GM18505 (cell line): ENCODE results near the gene FAM53B.

Experiments used
- ATAC-seq: cut with Tn5 transposase; IDR thresholded peaks from one replicate; pipeline ENCODE4 v1.9.1; 2021; ENCODE audit not compliant: unreplicated experiment
- POLR2A ChIP-seq: IDR thresholded peaks from 4 replicates; pipeline ENCODE4 v1.6.1; 2011; ENCODE audit warnings: borderline replicate concordance; ENCODE audit not compliant: insufficient read depth, insufficient read length; ENCODE audit errors: extremely low read depth

FAM53B gene

DNA sequence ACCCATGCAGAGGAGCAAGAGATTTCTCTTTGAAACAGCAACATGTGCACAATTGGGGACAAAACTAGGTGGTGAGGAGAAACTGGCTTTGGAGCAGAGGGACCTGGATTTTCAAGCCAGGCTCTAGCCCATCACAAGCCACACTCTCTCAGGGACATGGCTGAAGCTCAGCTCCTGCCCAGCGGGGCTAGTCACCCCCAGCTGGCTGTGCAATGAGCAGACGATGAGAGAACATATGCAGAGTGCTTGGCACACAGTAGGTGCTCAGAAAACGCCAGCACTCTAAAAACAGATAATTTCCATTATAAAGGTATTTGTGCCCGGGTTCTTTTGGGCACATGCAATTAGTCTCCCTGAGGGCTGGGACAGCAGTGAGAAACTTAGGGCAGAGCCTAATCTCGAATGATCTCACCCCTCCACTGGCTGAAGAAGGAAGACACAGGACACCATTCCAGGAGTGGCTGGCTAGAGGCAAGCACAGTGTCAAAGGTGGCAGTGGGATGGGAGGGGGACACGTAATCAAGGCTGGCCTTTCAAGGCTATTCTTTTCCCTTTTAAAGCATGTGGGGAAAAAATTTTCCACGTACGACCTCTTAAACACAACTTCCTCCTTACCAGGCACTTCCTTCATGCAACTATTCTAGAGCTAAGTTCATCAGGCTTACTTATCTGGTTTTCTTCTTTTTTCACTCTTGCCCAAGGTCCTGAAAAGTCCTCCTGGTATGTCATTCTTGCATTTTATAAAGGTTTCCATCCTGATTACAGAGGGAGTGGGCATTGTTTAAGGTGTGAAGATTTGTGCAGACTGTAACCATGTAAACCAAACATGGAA lies 15.1 kb downstream of the FAM53B start:
- no peak for ATAC-seq
- TF ChIP-seq POLR2A, result no peak

DNA sequence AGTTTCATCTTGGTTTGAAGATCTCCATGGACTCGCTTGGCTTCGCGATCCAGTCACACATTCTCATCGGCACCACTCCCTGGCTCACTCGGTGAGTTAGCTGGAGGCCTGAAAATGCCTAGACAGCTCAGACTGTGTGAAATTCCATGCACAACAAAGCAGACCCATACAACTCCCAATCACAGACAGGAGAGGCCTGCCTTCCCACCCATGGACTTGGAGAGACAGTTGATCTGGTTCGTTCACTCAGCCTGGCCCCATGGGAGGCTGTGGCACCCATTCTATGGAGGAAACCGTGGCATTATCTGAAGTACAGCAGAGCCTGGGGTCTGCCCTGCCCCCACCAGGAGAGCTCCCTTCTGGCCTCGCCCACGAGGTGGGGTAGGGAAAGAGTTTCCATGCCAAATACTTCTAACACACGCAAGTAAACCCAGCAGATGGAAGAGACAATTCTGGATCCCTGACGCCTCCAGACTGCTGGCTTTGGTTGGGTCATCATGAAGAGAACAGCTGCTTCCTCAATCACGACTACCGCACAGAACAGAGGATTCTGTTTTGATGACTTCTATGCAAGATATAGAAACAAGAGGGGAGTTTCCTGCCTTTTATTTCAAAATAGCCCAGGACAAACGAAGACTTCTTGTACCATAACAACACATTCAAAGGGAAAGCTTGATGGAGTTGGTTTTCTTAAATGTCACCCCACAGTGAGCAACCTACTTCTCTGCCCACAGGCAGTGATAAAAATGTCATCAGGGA lies 15.9 kb downstream of the FAM53B start:
- TF ChIP-seq POLR2A, result no peak

DNA sequence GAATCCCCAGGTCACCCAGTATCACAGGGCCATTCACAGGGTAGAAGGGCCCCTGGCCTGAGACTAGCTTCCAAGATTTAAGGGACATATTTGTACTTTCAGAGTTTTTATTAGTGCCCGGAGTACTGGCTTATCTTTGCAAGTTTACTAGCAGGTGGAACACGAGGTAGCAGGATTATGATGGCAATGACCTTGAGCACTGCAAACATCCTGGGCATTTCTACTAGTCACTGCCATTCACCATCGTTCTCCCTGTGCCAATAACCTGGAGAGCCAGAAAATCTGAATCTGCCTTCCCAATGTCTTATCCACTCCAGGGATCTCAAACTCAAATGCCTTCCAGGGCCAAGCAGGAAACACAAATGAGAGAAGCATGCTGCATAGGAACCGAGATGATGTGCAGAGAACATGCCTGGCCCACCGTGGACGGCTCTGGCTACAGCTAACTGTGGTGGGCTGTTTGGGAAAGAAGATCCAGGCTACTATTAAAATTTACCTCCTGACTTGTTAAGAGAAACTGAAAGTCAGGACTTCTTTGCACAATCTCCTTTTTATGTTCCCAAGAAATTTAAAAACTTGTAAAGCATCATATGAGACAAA lies 16.7 kb downstream of the FAM53B start:
- ATAC-seq, result no peak
- no peak for TF ChIP-seq POLR2A

More for the DNA sequence above, 15.9 kb downstream of the FAM53B start:
- ATAC-seq, result no peak

DNA sequence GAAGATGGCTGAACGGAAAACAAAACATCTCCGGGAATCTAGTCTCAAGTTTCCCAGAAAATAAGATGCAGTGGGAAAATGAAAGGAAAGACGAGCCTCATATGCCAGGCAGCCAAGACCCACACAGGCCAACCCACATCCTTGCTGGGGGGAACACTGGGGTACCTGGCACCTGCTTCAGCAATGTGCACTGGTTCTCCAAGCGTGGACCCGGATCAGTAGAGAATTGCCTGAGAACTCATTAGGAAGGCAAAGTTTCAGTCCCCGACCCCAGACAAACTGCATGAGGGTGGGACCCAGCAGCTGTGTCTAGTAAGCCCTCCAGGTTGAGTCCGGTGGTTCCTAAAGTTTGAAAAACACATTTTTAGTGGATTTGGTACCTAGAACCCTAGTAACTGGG lies 18.4 kb downstream of the FAM53B start:
- TF ChIP-seq POLR2A, result no peak
- no peak for ATAC-seq

DNA sequence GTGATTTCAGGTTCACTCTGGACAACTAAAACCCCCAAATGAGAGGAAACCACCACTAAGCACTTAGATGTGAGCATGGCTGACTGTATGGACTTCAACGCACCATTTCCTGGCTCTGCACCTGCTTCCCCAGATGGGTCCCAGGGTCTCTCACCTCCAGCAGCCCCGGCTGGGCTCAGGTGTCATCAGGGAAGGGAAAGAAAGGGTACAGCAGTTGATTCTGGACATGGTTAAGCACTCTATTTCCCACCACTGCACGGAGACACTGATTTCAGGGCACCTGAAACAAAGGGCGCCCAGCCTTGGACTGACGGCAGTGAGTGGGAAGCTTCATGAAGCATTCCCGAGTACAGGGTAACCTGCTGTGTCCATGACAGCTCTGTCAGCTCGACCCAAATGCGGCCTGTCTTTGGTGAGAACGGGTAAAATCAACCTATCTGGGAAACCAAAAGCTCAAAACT lies 19.0 kb downstream of the FAM53B start:
- TF ChIP-seq POLR2A, result no peak
- no peak for ATAC-seq

DNA sequence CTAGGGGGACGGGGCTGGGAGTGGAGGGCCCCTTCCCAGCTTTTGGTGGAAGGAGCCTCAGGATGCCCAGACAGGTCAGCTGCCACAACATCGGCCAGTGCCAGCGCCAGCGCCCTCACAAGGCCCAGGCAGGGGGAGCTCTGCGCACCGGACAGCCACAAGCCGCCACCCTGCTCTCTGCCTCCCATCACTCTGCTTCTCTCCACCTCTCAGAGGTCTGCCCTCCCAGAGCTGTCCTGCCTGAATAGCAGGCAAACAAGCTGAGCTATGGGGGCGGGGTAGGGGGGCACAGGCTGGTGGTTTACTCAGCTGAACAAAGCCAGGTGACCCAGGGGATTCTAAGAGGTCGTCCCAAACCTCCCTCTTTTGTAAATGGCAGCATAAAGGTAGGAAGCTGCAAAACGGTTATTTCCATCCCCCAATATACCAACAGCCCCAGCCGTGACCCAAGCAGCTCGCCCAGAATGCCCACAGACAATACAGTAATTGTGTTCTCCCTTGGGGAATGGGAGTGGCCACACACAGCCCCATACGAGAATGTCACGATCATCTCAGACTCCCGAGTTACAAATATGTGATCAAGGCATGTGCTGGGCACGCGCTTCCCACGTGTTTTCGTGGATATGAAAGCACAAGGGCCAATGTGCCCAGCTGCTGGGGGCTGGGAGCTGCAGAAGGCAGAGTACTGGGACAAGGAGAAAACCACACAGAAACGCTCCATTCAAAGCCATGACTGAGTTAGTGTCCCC lies 19.7 kb downstream of the FAM53B start:
- TF ChIP-seq POLR2A, result no peak
- no peak for ATAC-seq

DNA sequence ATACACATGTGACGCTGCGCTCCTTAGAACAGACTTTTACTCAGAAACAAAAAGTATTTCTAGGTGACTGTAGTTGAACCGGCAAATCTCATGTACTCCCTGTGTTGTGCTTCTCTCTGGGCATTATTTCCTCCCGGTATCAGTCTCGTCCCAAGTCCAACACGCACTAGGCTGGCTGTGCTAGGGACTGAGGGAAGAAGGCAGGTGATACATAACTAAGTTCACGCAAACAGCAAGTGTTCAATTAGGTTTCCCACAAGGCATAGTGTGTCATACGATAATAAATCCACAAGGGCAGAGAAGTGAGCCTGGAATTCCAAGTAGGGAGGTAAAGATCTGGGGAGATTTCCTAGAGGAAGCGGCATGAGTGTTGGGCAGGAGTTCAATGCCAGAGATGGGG lies 20.4 kb downstream of the FAM53B start:
- no peak for ATAC-seq
- TF ChIP-seq POLR2A, result no peak

DNA sequence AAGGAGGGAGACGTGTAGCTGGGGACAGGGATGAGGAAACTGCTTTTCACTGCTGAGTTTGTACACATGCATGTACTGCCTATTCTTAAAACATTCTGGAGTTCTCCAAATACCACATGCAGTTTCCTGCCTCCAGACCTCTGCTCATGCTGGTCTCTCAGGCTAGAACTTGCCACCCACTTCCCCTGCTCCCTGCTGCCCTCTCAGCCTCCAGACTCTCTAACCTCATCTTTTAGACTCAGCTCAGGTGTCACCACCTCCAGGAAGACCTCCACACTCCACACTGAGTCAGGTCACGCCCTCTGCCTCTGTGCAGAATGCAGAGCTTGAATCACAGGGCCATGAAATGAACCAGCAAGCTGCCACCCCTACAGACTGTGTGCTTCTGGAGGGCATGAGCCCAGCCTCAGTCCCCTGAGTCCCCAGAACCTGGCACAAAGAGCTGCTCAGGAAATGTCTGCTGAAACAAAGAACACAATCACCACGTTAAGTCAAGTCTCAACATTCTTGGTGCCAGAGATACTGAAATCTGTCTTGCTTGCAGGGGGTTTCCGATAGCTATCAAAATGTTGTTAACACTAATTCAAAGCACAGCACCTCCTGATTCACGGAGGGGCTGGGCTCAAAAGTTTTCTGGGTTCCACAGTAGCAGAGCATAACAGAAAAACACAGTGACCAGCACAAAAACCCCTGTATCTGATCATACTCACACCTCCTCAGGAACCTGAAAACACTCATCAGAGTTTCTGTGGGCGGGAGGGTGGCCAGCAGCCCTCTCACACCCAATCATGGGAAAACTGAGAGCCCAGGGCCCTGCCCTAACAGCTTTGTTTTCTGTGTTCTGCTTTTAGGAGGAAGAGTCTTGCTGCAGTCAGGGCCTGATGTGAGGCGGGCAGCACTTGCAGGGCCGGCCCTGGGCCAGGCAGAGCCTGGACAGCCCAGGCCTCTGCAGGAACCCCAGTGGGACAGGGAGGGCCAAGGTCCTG lies 21.1 kb downstream of the FAM53B start:
- peak; percentile 65 for TF ChIP-seq POLR2A
- ATAC-seq, result peak; percentile 61

DNA sequence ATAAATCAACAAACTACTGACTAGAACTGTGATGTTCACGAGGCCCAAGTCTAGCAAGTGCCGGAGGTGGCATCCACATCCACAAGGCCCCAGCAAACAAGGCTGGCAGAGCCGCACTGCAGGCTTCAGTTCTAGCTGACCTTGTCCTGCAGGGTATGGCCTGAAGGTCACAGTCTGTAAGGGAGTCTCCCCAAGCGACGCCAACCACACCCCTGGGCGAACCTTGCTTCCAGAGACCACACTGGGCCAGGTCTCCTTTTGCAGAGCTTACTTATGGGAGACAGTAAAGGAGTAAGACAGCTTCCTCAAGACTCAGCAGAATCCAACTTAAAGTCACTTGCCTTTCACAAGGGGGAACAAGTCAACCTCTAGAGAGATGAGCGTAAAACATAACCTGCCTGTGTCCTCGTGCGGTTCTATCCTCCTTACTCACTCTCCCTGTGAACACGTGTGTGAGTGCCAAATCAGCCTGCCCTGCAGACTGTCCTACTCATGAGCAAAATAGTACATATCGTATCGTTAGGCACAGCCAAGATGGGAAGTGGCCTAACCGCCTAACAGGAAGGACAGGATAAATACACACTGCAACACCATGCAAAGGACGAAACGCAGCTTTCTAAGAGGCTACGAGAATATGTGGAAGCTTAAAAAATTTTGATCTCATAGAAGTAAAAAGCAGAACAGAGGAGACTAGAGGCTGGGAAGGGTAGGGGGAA lies 22.7 kb downstream of the FAM53B start:
- no peak for ATAC-seq
- TF ChIP-seq POLR2A, result no peak

DNA sequence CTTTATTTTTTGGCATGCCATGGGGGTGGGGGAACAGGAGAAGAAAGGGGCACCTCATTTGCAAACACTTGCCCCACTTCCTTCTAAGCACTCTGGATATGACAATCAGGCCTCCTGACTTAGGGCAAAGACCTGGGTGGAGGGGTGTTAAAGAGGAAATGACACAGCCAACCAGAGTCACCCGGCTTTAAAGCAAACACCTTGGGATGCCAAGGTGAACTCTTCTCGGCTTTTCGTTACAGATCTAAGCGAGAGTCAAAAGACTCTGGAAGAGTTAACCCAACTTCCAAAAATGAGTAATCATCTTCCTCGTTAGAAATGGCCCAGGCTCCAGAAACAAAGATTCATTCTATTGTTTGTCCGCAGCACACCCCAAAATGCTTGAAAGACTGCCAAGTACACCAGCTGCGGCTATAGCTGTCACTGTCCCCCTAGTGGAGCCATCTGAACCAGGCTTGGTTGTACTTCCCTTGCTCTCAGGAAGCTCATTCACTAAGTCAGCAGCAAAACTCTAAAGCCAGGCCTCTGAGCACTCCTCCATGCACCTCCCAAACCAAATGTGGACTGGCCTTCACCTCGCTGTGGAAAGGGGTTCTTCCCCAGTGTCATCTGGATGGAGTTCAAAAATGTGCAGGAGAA lies 24.8 kb downstream of the FAM53B start:
- ATAC-seq, result peak; percentile 40
- peak; percentile 45 for TF ChIP-seq POLR2A
